NCI-H2081 (cell line): ENCODE data around the gene GFI1.
"Not testable (repeated sequence)": the region's sequence is repeated elsewhere in the genome, so short reads cannot be mapped to it uniquely, and the experiment has no call there.

ENCODE experiments used
- DNase-seq, 2 experiments: peaks; one replicate each; lab custom pipeline; 2025; lab: John Stamatoyannopoulos, UW

GFI1 gene

GRCh38 chr1:92465256-92465647 is 21.5 kb downstream of the GFI1 start:
- no peak for DNase-seq

GRCh38 chr1:92464588-92465255 is 22.0 kb downstream of the GFI1 start:
- no peak for DNase-seq

GRCh38 chr1:92461364-92462097 is 25.2 kb downstream of the GFI1 start:
- DNase-seq, result no peak

- DNase-seq, result no peak
Measured at GRCh38 chr1:92459871-92460320, 26.8 kb downstream of the GFI1 start.

- DNase-seq, result no peak
Measured at GRCh38 chr1:92458146-92458545, 28.6 kb downstream of the GFI1 start.

- no peak for DNase-seq
Measured at GRCh38 chr1:92447976-92448375, 38.7 kb downstream of the GFI1 start.

- DNase-seq, result no peak
Measured at GRCh38 chr1:92447033-92447681, 39.6 kb downstream of the GFI1 start.

GRCh38 chr1:92446546-92446945 is 40.2 kb downstream of the GFI1 start:
- DNase-seq, result no peak

- no peak for DNase-seq
Measured at GRCh38 chr1:92445865-92446264, 40.9 kb downstream of the GFI1 start.

- DNase-seq, result no peak
Measured at GRCh38 chr1:92444351-92444750, 42.4 kb downstream of the GFI1 start.

GRCh38 chr1:92443893-92444292 is 42.8 kb downstream of the GFI1 start:
- DNase-seq, result no peak

- DNase-seq, result peak in 1 of 2 experiments; percentile 51
Measured at GRCh38 chr1:92442351-92442750, 44.4 kb downstream of the GFI1 start.

- peak; percentile 74 to 79 for DNase-seq
Measured at GRCh38 chr1:92441697-92442342, 44.9 kb downstream of the GFI1 start.

GRCh38 chr1:92441316-92441696 is 45.4 kb downstream of the GFI1 start:
- no peak for DNase-seq

GRCh38 chr1:92439291-92439690 is 47.4 kb downstream of the GFI1 start:
- no peak for DNase-seq

- DNase-seq, result not testable (repeated sequence)
Measured at GRCh38 chr1:92434572-92434971, 52.2 kb downstream of the GFI1 start.

GRCh38 chr1:92430030-92430429 is 56.7 kb downstream of the GFI1 start:
- DNase-seq, result no peak

GRCh38 chr1:92425617-92426016 is 61.1 kb downstream of the GFI1 start:
- no peak for DNase-seq
